ENCODE data around the gene APOF. TPM values are rescaled to one million over a fixed set of nuclear protein-coding genes. Genes with fewer than 3 reads are reported as not detected.

The APOF gene
- not detected in 2 replicates for total RNA-seq (2021; fragmentation: NEBNext Ultra II Directional; extraction: Animal tissue kit (Norgen Biotek cat#: 25700))
- not detected in 2 replicates for polyA plus RNA-seq (2011; rRNA removed)
- not detected for polyA plus RNA-seq (2011; cell fraction: cytosol; rRNA removed)
- polyA plus RNA-seq (2011; cell fraction: nucleus; rRNA removed), result not detected
- polyA plus RNA-seq (2012, experiment 1 of 2), result 0.09 TPM in 1 of 4 replicates, not detected in the others
- not detected for polyA plus RNA-seq (2012, experiment 2 of 2)
- not detected for polyA plus RNA-seq (2013, experiment 1 of 2)
- polyA plus RNA-seq (2013, experiment 2 of 2), result not detected
- polyA minus RNA-seq (2011; rRNA and poly(A)+ RNA removed), result not detected in 2 replicates
- not detected for polyA minus RNA-seq (2011; cell fraction: cytosol; rRNA and poly(A)+ RNA removed)
- polyA minus RNA-seq (2011; cell fraction: nucleus; rRNA and poly(A)+ RNA removed), result not detected
- long read RNA-seq, experiment 1, result 0 reads
- long read RNA-seq, experiment 2, result 0 reads

DNA sequence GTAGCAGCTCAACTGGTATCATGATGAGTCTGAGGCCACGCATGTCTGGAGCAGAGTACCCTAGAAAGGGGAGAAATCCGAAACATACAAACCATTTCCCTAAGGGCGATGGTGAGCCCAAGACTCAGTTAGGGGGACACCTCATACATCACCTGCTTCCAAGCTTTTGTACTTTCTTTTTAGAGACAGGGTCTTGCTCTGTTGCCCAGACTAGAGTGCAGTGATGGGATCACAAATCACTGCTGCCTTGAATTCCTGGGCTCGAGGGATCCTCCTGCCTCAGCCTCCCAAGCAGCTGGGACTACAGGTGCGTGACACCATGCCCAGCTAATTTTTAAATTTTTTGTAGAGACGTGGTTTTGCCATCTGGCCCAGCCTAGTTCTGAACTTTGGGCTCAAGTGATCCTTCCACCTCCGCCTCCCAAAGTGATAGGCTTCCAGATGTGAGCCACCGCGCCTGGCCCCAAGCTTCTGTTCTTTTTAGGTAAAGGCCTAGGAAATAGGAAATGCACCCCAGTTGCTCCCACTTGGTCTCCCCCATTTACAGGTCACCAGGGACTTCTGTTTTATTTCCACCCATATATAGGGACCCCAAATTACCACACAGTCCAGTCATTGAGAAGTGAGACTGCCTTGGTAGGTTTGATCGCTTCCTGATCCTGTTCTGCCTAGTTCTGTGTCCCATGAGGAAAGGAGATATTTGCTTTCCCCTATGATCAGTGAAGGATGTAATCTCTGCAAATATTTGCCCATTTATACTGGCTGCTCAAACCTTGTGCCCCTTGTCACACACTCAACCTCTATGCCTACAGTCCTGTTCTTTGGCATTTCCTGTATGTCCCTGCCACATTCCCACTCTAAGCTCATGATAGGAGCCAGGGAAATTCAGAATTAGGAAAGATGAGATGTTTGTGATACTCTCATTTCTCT, at the start of gene APOF:
TSS of gene APOF (minus strand) at position 728 of the 930 bp plus-strand sequence. CDS start at position 616, 112 bp downstream.
- Histone ChIP-seq H2BK15ac (ENCODE audit: low read length) (no peak within 1 kb of the TSS), H3K27me3 (replicated peaks in 1 of 4; ENCODE audit: control insufficient read depth in 3 of 4, extremely low read depth in 1 of 4, insufficient read depth in 3 of 4, low read length in 3 of 4) (peaks cover 0 to 3% (median 0%) of the 10 kb centered on the region in 4 experiments; a peak in 1 of 7 replicates), H2BK20ac (ENCODE audit: low read length) (no peak within 1 kb of the TSS), H2AK5ac (ENCODE audit: low read depth, low read length) (peak within 1 kb of the TSS; percentile 4; the same call in 1 of the 2 replicates), H3K79me1 (ENCODE audit: low read depth, low read length) (no peaks in the 10 kb centered on the region), H4K8ac (ENCODE audit: extremely low read depth, insufficient read depth, low read length) (peak within 1 kb of the TSS; percentile 80; the same call in 1 of the 2 replicates), H2BK12ac (ENCODE audit: low read depth, low read length) (peak within 1 kb of the TSS; percentile 60), H3K9ac (replicated peaks in 1 of 4; ENCODE audit: extremely low read depth in 1 of 4, low read depth in 3 of 4, low read length in 3 of 4) (no peak within 1 kb of the TSS; a peak in 1 of 7 replicates), H2AFZ (ENCODE audit: low read length) (no peak within 1 kb of the TSS), H3K4me2 (ENCODE audit: insufficient read depth in 1 of 2, low read depth in 2 of 2, low read length in 2 of 2) (peak within 1 kb of the TSS in 1 of 2 experiments; percentile 51; a peak in 1 of 4 replicates), H3K4me1 (replicated peaks in 1 of 4; ENCODE audit: control insufficient read depth in 3 of 4, insufficient read depth in 4 of 4, low read length in 3 of 4) (peaks cover 0 to 5% (median 2%) of the 10 kb centered on the region in 4 experiments; a peak in 4 of 7 replicates), H4K91ac (replicated peaks; ENCODE audit: insufficient read length, low read length) (no peak within 1 kb of the TSS), H3K4ac (replicated peaks; ENCODE audit: insufficient read length, low read depth, low read length) (no peak within 1 kb of the TSS), H3K4me3 (ENCODE audit: extremely low read depth in 1 of 4, insufficient read depth in 2 of 4, low read depth in 3 of 4, low read length in 4 of 4) (no peak within 1 kb of the TSS), H3K36me3 (ENCODE audit: control insufficient read depth in 2 of 4, insufficient read depth in 4 of 4, low read length in 3 of 4) (no peaks in the 10 kb centered on the region), H2BK5ac (ENCODE audit: low read depth, low read length) (no peak within 1 kb of the TSS), H2BK120ac (replicated peaks; ENCODE audit: low read depth, low read length) (no peak within 1 kb of the TSS), H3K27ac (ENCODE audit: low read depth, low read length) (no peak within 1 kb of the TSS), H3K23me2 (ENCODE audit: low read depth, low read length) (no peaks in the 10 kb centered on the region), H3K18ac (ENCODE audit: extremely low read depth, low read length) (no peak within 1 kb of the TSS), H3K56ac (replicated peaks; ENCODE audit: insufficient read length, low read depth, low read length) (no peak within 1 kb of the TSS), H3K14ac (ENCODE audit: insufficient read length) (no peak within 1 kb of the TSS), H4K5ac (ENCODE audit: insufficient read length, low read depth, low read length) (no peak within 1 kb of the TSS), H3K9me3 (ENCODE audit: insufficient read depth in 2 of 2, low read depth in 1 of 2, low read length in 1 of 2) (no peaks in the 10 kb centered on the region), H3K23ac (ENCODE audit: insufficient read length) (no peak within 1 kb of the TSS), H3K79me2 (ENCODE audit: control insufficient read depth in 1 of 2, insufficient read depth in 2 of 2, low read length in 2 of 2) (peaks cover 0 to 8% of the 10 kb centered on the region in 2 experiments; a peak in 1 of 4 replicates), H4K20me1 (replicated peaks in 1 of 2; ENCODE audit: control insufficient read depth in 1 of 2, insufficient read depth in 2 of 2, low read length in 2 of 2) (no peaks in the 10 kb centered on the region)
- ChIA-PET POLR2A (ENCODE audit: partially characterized antibody) (interaction anchor here (1.1 to 5.1 kb wide), 3 partner anchors 15 to 114 kb away, joined by 3 to 55 read pairs (median 5); partner anchors contain the start of genes IL23A and PAN2), CTCF (ENCODE audit: partially characterized antibody) (interaction anchor here (1.0 to 3.4 kb wide), 5 partner anchors 44 to 157 kb away, joined by 3 to 24 read pairs (median 5); no protein-coding TSS in a partner anchor)
- FAIRE-seq, result no peak
- DNase-seq (ENCODE audit: low read depth in 1 of 2, low spot score in 2 of 2), result no peak
- TF ChIP-seq ATF3 (IDR thresholded peaks at IDR 0.05; ENCODE audit: insufficient read depth, low read depth, low read length) (no peak), CHD2 (IDR thresholded peaks at IDR 0.05; ENCODE audit: low read length) (no peak), SIRT6 (IDR thresholded peaks at IDR 0.05; ENCODE audit: low read length) (no peak)
- 94% methylated on average over 10 of the region's 10 CpGs; no CpG with 5 or more reads in 1 of the 2 experiments for WGBS, 2 experiments (ENCODE audit: extremely low coverage in 1 of 2, insufficient coverage in 1 of 2, insufficient read length in 1 of 2, insufficient replicate concordance in 2 of 2, low coverage in 1 of 2, low lambda C conversion rate in 2 of 2, missing lambda C conversion rate in 1 of 2)
